Activated naive CD8-positive, alpha-beta T cell treated with anti-CD3 and anti-CD28 coated beads for 36 hours (primary cell): ENCODE measurements around the gene SKA2. TPM values are rescaled to one million over a fixed set of nuclear protein-coding genes. Genes with fewer than 3 reads are reported as not detected.
"Not testable (repeated sequence)": the region's sequence is repeated elsewhere in the genome, so short reads cannot be mapped to it uniquely, and the experiment has no call there.

Experiments
- DNase-seq: peaks from one replicate; pipeline ENCODE4 v3.0.0; 2021
- H3K27ac Mint-ChIP-seq: one replicate; pipeline ENCODE4 v1.8.0; 2022; ENCODE audit warnings: mild to moderate bottlenecking, moderate library complexity, mixed read lengths
- H3K27me3 Mint-ChIP-seq: one replicate; pipeline ENCODE4 v1.8.0; 2022; ENCODE audit warnings: mild to moderate bottlenecking, mixed read lengths
- H3K36me3 Mint-ChIP-seq: one replicate; pipeline ENCODE4 v1.8.0; 2021; ENCODE audit warnings: mild to moderate bottlenecking, mixed read lengths
- H3K4me1 Mint-ChIP-seq: one replicate; pipeline ENCODE4 v1.8.0; 2021; ENCODE audit warnings: mixed read lengths
- H3K4me3 Mint-ChIP-seq: one replicate; pipeline ENCODE4 v1.8.0; 2022; ENCODE audit warnings: mild to moderate bottlenecking, moderate library complexity, mixed read lengths
- H3K9me3 Mint-ChIP-seq: one replicate; pipeline ENCODE4 v1.8.0; 2022; ENCODE audit warnings: mixed read lengths
- total RNA-seq, 2 experiments: library from RNA; stranded (reverse); gene quantifications; one replicate each; pipeline ENCODE4 v1.2.3, GENCODE V29; 2021

The SKA2 gene
- total RNA-seq, 2 experiments from 2014 or later, result 68.9 to 85.4 TPM

GRCh38 chr17:59093702-59094231 lies 61.2 kb downstream of the SKA2 start:
- H3K4me3 Mint-ChIP-seq, result no peak overlapping the region
- H3K4me1 Mint-ChIP-seq, result peaks cover 18% of the 10 kb centered on the region
- peaks cover 21% of the 10 kb centered on the region for H3K36me3 Mint-ChIP-seq
- H3K27me3 Mint-ChIP-seq, result no peaks in the 10 kb centered on the region
- no peak overlapping the region for H3K27ac Mint-ChIP-seq
- DNase-seq, result no peak
- H3K9me3 Mint-ChIP-seq, result peaks cover 4% of the 10 kb centered on the region

GRCh38 chr17:59093145-59093701 lies 61.8 kb downstream of the SKA2 start:
- Mint-ChIP-seq H3K27ac (no peak overlapping the region), H3K36me3 (peaks cover 20% of the 10 kb centered on the region), H3K4me3 (no peak overlapping the region), H3K27me3 (no peaks in the 10 kb centered on the region), H3K4me1 (peaks cover 18% of the 10 kb centered on the region), H3K9me3 (peaks cover 4% of the 10 kb centered on the region)
- DNase-seq, result no peak

GRCh38 chr17:59090593-59090992 lies 64.4 kb downstream of the SKA2 start:
- H3K36me3 Mint-ChIP-seq, result peaks cover 10% of the 10 kb centered on the region
- H3K27ac Mint-ChIP-seq, H3K4me3 Mint-ChIP-seq, H3K9me3 Mint-ChIP-seq, DNase-seq, H3K4me1 Mint-ChIP-seq, H3K27me3 Mint-ChIP-seq: not testable (repeated sequence)

GRCh38 chr17:59084154-59084553 lies 70.8 kb downstream of the SKA2 start:
- Mint-ChIP-seq H3K36me3 (peaks cover 32% of the 10 kb centered on the region), H3K4me1 (peaks cover 3% of the 10 kb centered on the region), H3K9me3 (no peaks in the 10 kb centered on the region), H3K27ac (no peak overlapping the region), H3K4me3 (no peak overlapping the region), H3K27me3 (no peaks in the 10 kb centered on the region)
- no peak for DNase-seq

- no peak overlapping the region for H3K4me3 Mint-ChIP-seq
- no peak for DNase-seq
- no peak overlapping the region for H3K27ac Mint-ChIP-seq
- no peaks in the 10 kb centered on the region for H3K9me3 Mint-ChIP-seq
- peaks cover 23% of the 10 kb centered on the region for H3K36me3 Mint-ChIP-seq
- no peaks in the 10 kb centered on the region for H3K27me3 Mint-ChIP-seq
- H3K4me1 Mint-ChIP-seq, result no peaks in the 10 kb centered on the region
Observed at GRCh38 chr17:59074494-59074893, 80.5 kb downstream of the SKA2 start.

- Mint-ChIP-seq H3K27me3 (no peaks in the 10 kb centered on the region), H3K27ac (no peak overlapping the region), H3K4me3 (no peak overlapping the region), H3K9me3 (no peaks in the 10 kb centered on the region), H3K4me1 (no peaks in the 10 kb centered on the region), H3K36me3 (peaks cover 25% of the 10 kb centered on the region)
- no peak for DNase-seq
Observed at GRCh38 chr17:59073972-59074371, 81.0 kb downstream of the SKA2 start.

GRCh38 chr17:59069856-59070255 lies 85.1 kb downstream of the SKA2 start:
- Mint-ChIP-seq H3K36me3 (peaks cover 31% of the 10 kb centered on the region), H3K27me3 (no peaks in the 10 kb centered on the region), H3K4me1 (no peaks in the 10 kb centered on the region), H3K27ac (no peak overlapping the region), H3K4me3 (no peak overlapping the region), H3K9me3 (no peaks in the 10 kb centered on the region)
- DNase-seq, result no peak

- no peak for DNase-seq
- H3K4me3 Mint-ChIP-seq, result no peak overlapping the region
- no peaks in the 10 kb centered on the region for H3K9me3 Mint-ChIP-seq
- no peak overlapping the region for H3K27ac Mint-ChIP-seq
- no peaks in the 10 kb centered on the region for H3K4me1 Mint-ChIP-seq
- H3K36me3 Mint-ChIP-seq, result peaks cover 41% of the 10 kb centered on the region
- no peaks in the 10 kb centered on the region for H3K27me3 Mint-ChIP-seq
Observed at GRCh38 chr17:59067756-59068155, 87.2 kb downstream of the SKA2 start.

GRCh38 chr17:59067340-59067739 lies 87.6 kb downstream of the SKA2 start:
- H3K27me3 Mint-ChIP-seq, result no peaks in the 10 kb centered on the region
- peaks cover 44% of the 10 kb centered on the region for H3K36me3 Mint-ChIP-seq
- H3K27ac Mint-ChIP-seq, result no peak overlapping the region
- no peak for DNase-seq
- no peak overlapping the region for H3K4me3 Mint-ChIP-seq
- no peaks in the 10 kb centered on the region for H3K9me3 Mint-ChIP-seq
- H3K4me1 Mint-ChIP-seq, result no peaks in the 10 kb centered on the region

GRCh38 chr17:59062509-59062908 lies 92.5 kb downstream of the SKA2 start:
- Mint-ChIP-seq H3K9me3 (no peaks in the 10 kb centered on the region), H3K27me3 (no peaks in the 10 kb centered on the region), H3K4me3 (no peak overlapping the region), H3K36me3 (peaks cover 32% of the 10 kb centered on the region), H3K27ac (no peak overlapping the region), H3K4me1 (no peaks in the 10 kb centered on the region)
- DNase-seq, result no peak

Other genes with a start within 250 kb of the SKA2 start
- gene TRIM37, start 48.3 kb downstream of the SKA2 start, total RNA-seq, result 10 to 100 TPM; 25.1 to 26.0 TPM
- gene PRR11, start 560 bp upstream of the SKA2 start, total RNA-seq, result 10 to 100 TPM; 66.4 to 67.3 TPM
- 10 to 100 TPM; 20.6 to 22.3 TPM for gene SMG8, start 54.8 kb upstream of the SKA2 start, total RNA-seq
- gene GDPD1, start 65.3 kb upstream of the SKA2 start, total RNA-seq, result 1 to 10 TPM; 1.7 to 1.9 TPM
- 1 to 10 TPM; 4.4 to 4.7 TPM for gene YPEL2, start 176.5 kb upstream of the SKA2 start, total RNA-seq